Left hindlimb (tissue), 1 donor: Measurements from ENCODE around the gene FASLG.
"Not testable (repeated sequence)": the region's sequence is repeated elsewhere in the genome, so short reads cannot be mapped to it uniquely, and the experiment has no call there.

Experiments used
- DNase-seq: peaks from one replicate; pipeline ENCODE4 v3.0.0-alpha.2; 2018

Gene FASLG

GRCh38 chr1:172688428-172689085 is 29.7 kb downstream of the FASLG start:
- DNase-seq: not testable (repeated sequence)

- DNase-seq: not testable (repeated sequence)
Measured at GRCh38 chr1:172690925-172691324, 32.0 kb downstream of the FASLG start.

DNA sequence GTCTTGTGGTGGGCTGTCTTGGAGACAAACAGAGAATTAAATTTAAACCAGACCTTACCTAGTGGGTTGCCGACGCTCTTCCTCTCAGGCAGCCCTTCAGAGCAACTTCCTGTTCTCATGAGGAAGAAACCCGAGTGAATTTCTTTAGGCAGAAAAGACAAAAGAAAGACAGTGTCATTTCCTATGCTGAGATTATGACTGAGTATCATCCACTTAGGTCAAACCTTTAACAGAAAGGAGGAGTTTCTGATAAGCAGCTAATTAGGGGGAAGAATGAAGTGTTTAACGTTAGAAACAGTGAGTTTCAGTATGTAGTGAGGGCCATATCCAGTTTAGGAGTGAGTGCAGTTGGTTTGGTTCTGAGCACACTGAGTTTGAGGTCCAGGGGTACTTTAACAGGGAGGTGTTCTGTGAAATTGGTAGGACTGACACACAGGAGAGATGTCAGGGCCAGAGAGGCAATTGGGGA is 38.7 kb downstream of the FASLG start:
- no peak for DNase-seq

- DNase-seq: no peak
Measured at GRCh38 chr1:172698224-172698623, 39.3 kb downstream of the FASLG start.

DNA sequence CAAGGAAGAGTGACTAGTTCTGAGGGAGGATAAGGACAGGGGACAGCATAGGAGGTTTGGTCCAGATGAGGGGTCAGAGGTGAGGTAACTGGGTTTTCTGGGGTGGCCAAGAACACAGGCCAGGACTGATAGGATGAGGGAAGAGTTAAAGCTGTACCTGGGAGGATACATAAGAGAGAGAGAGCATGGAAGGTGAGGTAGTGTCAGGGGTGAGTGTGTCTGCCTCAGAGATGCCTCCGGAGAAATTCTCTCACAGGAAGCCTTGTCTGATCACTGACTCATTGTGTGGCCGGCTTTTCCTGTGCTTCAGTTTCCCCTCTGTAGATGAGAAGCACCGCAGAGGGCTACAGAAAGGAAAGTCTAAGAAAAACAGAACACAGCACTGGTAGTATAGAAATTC is 40.2 kb downstream of the FASLG start:
- DNase-seq: no peak

GRCh38 chr1:172699695-172700227 is 40.9 kb downstream of the FASLG start:
- no peak for DNase-seq

GRCh38 chr1:172700556-172700955 is 41.7 kb downstream of the FASLG start:
- no peak for DNase-seq

- DNase-seq: no peak
Measured at GRCh38 chr1:172704001-172704400, 45.1 kb downstream of the FASLG start.

DNA sequence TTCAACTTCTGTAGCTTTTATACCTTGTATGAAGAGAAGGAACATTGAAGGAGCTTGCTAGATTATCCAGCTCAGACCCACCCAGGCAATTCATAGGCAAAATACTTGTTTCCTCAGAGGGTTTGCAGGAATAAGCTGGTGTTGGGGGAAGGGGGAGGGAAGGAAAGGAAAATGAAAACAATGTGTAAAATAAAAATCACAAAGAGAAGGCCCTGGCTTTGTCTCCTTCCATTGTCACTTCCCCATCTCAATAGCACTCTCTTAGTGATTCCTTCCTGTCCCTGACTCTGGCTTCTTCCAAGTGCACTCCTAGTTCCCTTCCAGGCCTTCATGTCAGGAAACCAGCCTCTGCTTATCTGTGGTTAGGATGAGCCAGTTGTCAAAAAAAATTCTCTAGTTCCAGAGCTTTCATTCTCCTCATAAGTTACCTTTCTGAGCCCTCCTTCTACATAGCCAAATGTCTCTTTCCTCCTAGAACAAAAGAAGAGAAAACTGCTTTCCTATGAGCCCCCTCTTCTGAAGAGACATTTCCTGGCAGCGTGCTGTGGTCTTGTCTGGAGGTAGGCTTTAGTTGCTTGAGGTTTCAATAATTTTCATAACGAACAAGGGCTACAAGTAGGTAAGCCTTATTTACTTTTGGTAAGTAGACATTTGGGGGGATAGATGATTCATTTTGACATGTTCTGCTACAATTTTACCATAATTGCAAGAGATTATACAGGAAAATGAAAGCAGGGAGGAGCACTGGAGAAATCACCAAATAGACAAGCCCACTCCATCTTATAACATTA is 45.7 kb downstream of the FASLG start:
- no peak for DNase-seq

DNA sequence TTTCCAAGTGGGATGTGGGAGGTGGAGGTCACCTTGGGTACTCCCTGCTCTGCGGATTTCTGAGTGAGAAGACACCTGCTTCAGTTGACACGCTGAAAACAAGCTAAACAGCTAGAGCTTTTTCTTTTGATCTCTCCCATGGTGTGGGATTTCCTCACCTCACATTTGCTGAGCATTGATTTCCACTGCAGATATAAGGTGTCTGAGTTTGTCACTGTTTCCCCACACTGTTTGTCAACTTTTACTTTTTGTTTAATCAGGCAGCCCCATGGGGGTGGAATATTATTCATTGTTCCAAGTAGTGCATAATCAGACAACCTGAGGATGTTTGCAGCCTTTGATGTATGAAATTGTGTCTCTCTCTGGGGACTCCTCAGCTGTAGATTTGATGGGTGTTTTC is 49.5 kb downstream of the FASLG start:
- DNase-seq: no peak

DNA sequence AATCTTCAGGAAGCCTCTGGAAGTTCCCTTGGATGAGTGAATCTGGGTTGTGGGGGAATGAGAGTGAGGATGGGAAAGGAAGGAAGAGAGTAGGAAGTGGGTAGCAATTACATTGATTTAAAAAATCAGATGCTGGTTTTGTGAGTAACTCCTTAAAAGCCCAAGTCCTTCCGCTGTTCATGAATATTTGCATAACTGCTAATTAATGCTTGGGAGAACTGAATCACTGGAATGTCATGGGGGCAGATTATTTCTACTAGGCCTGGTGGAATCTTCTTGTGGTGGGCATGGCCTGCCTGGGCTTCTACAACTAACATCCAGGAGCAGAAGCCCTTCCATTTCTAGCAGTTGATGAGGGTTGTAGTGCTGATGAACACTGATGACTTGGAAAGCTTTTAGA is 52.7 kb downstream of the FASLG start:
- no peak for DNase-seq

- DNase-seq: no peak
Measured at GRCh38 chr1:172713466-172713865, 54.6 kb downstream of the FASLG start.
